ENCODE data around the gene CYP24A1.

DNA sequence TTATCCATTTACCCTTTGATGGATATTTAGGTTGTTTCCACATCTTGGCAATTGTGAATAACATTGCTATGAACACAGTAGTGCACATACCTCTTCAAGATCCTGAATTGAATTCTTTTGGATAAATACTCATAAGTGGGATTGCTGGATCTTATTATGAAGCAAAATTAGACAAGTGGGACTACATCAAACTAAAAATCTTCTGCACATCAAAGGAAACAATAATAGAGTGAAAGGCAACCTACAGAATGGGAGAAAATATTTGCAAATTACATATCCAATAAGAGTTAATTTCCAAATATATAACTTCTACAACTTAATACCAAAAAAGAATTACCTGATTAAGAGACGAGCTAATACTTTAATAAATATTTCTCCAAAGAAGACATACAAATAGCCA is 65.0 kb downstream of the CYP24A1 start:
- TF ChIP-seq EZH2 (IDR thresholded peaks at IDR 0.05; ENCODE audit: borderline replicate concordance, low read depth, low read length, severe bottlenecking) = no peak
- TF ChIP-seq, protein P1, sequence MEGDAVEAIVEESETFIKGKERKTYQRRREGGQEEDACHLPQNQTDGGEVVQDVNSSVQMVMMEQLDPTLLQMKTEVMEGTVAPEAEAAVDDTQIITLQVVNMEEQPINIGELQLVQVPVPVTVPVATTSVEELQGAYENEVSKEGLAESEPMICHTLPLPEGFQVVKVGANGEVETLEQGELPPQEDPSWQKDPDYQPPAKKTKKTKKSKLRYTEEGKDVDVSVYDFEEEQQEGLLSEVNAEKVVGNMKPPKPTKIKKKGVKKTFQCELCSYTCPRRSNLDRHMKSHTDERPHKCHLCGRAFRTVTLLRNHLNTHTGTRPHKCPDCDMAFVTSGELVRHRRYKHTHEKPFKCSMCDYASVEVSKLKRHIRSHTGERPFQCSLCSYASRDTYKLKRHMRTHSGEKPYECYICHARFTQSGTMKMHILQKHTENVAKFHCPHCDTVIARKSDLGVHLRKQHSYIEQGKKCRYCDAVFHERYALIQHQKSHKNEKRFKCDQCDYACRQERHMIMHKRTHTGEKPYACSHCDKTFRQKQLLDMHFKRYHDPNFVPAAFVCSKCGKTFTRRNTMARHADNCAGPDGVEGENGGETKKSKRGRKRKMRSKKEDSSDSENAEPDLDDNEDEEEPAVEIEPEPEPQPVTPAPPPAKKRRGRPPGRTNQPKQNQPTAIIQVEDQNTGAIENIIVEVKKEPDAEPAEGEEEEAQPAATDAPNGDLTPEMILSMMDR (IDR thresholded peaks at IDR 0.05; ENCODE audit: borderline replicate concordance, extremely low read depth, low read length, poor library complexity, severe bottlenecking) = no peak
